Keratinocyte (primary cell): ENCODE measurements around the gene CNIH4. TPM values are rescaled to one million over a fixed set of nuclear protein-coding genes. Genes with fewer than 3 reads are reported as not detected.

Experiments used
- DNase-seq: peaks from one replicate; pipeline ENCODE4 v3.0.0-alpha.2; 2011; ENCODE audit warnings: low read depth, missing footprints, low spot score
- FAIRE-seq: peaks from 2 replicates; lab custom pipeline; 2011; peaks lifted over from hg19 to GRCh38; lab: Jason Lieb, UNC
- H2AFZ ChIP-seq: 2 replicates; pipeline ENCODE4 v1.6.0; 2012; ENCODE audit warnings: low read length, control low read depth, inconsistent platforms; ENCODE audit not compliant: control insufficient read depth
- H3K27ac ChIP-seq: 2 replicates; pipeline ENCODE4 v1.5.1; 2011; ENCODE audit warnings: low read length; ENCODE audit not compliant: control insufficient read depth, insufficient read depth
- H3K27me3 ChIP-seq: 3 replicates; pipeline ENCODE4 v1.6.0; 2011; ENCODE audit warnings: low read length; ENCODE audit not compliant: control insufficient read depth, insufficient read depth; ENCODE audit errors: extremely low read depth
- H3K36me3 ChIP-seq, 2 experiments: 2 replicates in 1 of 2; 3 replicates in 1 of 2; pipeline ENCODE4 v1.5.1; 2011; ENCODE audit warnings: low read length in 2 of 2, mild to moderate bottlenecking in 1 of 2; ENCODE audit not compliant: control insufficient read depth in 2 of 2, insufficient read depth in 2 of 2; ENCODE audit errors: extremely low read depth in 1 of 2
- H3K4me1 ChIP-seq: 3 replicates; pipeline ENCODE4 v1.5.1; 2011; ENCODE audit warnings: low read length; ENCODE audit not compliant: control insufficient read depth, insufficient read depth; ENCODE audit errors: extremely low read depth
- H3K4me2 ChIP-seq: 3 replicates; pipeline ENCODE4 v1.6.0; 2011; ENCODE audit warnings: low read depth, low read length; ENCODE audit not compliant: control insufficient read depth, insufficient read depth; ENCODE audit errors: extremely low read depth
- H3K4me3 ChIP-seq, 3 experiments: fragments of 200-600 bp in 1 of 3; sonication (generic) in 1 of 3; 2 replicates in 2 of 3; 3 replicates in 1 of 3; pipeline ENCODE4 v1.5.1; 2011 to 2016; ENCODE audit warnings: low read length in 3 of 3, mild to moderate bottlenecking in 3 of 3, control low read depth in 2 of 3, inconsistent platforms in 1 of 3, low read depth in 1 of 3, mixed read lengths in 1 of 3, mixed run types in 1 of 3, moderate library complexity in 1 of 3; ENCODE audit not compliant: control insufficient read depth in 2 of 3, insufficient read depth in 2 of 3; ENCODE audit errors: extremely low read depth in 1 of 3
- H3K79me2 ChIP-seq: 2 replicates; pipeline ENCODE4 v1.6.0; 2012; ENCODE audit warnings: low read length; ENCODE audit not compliant: control insufficient read depth, insufficient read depth
- H3K9ac ChIP-seq: 3 replicates; pipeline ENCODE4 v1.6.0; 2011; ENCODE audit warnings: low read length; ENCODE audit not compliant: control insufficient read depth, insufficient read depth; ENCODE audit errors: extremely low read depth
- H3K9me1 ChIP-seq: 3 replicates; pipeline ENCODE4 v1.6.0; 2011; ENCODE audit warnings: low read length; ENCODE audit not compliant: control insufficient read depth, insufficient read depth; ENCODE audit errors: extremely low read depth
- H3K9me3 ChIP-seq: 2 replicates; pipeline ENCODE4 v1.5.1; 2012; ENCODE audit warnings: low read depth, low read length; ENCODE audit not compliant: control insufficient read depth
- H4K20me1 ChIP-seq: 3 replicates; pipeline ENCODE4 v1.6.0; 2011; ENCODE audit warnings: low read length; ENCODE audit not compliant: control insufficient read depth, insufficient read depth; ENCODE audit errors: extremely low read depth
- EZH2 ChIP-seq: IDR thresholded peaks from one replicate; pipeline ENCODE4 v1.6.1; 2012; ENCODE audit warnings: inconsistent platforms, mild to moderate bottlenecking, low read length, moderate library complexity
- dilution Hi-C: fragments of 300-500 bp; cut with MboI; formaldehyde crosslinking; loops from one replicate; pipeline ENCODE4 v1.7.0; 2020; ENCODE audit warnings: low sequenced_read_pairs; ENCODE audit not compliant: extremely low pct_ligation_motif_present
- polyA plus RNA-seq, 5 experiments: library from polyadenylated mRNA; depleted of rRNA in 3 of 5; stranded (reverse) in 3 of 5; stranded (forward) in 1 of 5; unstranded in 1 of 5; fragments of >200 nt; gene quantifications; 1 replicate in 1 of 5; 2 replicates in 3 of 5; 3 replicates in 1 of 5; pipeline versions ENCODE4 v1.2.1 to v1.2.3, GENCODE V29; 2011 to 2012; ENCODE audit warnings: missing spikeins in 2 of 5, low read depth in 1 of 5, low replicate concordance in 1 of 5
- TF ChIP-seq, protein P1 (sequence below), 3 experiments: IDR thresholded peaks in 1 of 3; conservative IDR thresholded peaks in 1 of 3; optimal IDR thresholded peaks in 1 of 3; 2 replicates in 2 of 3; 3 replicates in 1 of 3; pipeline versions ENCODE3 to v1.5.1; 2011; ENCODE audit warnings: low read length in 3 of 3, mild to moderate bottlenecking in 3 of 3, moderate library complexity in 2 of 3, control low read depth in 1 of 3, inconsistent platforms in 1 of 3; ENCODE audit not compliant: insufficient read depth in 2 of 3; ENCODE audit errors: extremely low read depth in 1 of 3

Gene CNIH4
- polyA plus RNA-seq, 1 donor (not counting 4 experiments of a cell fraction or from before 2014, with no cell fraction given) = 139 TPM

DNA sequence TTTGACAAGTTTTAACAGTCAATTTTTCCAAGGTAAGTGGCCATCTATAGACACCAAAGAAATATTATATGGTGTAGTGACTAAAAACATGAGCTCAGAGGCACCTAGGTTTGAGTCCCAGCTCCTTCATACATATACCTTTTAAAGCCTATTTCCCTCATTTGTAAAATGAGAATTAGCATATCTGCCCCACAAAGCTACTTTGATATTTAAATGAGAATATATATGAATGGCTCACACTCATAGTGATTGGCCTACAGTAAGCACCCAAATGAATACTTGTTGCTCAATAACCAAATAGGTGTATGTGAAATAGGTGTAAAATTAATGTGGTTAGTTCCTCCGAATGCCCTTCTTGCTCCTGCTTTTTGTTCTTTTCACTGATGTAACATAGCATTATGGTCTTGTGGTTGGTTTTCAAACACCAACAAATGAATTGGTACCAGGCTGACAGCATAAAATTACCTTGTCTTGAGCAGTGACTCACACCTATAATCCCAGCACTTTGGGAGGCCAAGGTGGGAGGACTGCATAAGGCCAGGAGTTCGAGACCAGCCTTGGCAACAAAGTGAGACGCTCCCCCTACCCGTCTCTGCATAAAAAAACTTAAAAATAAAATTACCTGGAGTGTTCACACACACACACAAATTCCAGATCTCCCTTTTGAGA is 25.3 kb downstream of the CNIH4 start:
- TF ChIP-seq, protein P1, sequence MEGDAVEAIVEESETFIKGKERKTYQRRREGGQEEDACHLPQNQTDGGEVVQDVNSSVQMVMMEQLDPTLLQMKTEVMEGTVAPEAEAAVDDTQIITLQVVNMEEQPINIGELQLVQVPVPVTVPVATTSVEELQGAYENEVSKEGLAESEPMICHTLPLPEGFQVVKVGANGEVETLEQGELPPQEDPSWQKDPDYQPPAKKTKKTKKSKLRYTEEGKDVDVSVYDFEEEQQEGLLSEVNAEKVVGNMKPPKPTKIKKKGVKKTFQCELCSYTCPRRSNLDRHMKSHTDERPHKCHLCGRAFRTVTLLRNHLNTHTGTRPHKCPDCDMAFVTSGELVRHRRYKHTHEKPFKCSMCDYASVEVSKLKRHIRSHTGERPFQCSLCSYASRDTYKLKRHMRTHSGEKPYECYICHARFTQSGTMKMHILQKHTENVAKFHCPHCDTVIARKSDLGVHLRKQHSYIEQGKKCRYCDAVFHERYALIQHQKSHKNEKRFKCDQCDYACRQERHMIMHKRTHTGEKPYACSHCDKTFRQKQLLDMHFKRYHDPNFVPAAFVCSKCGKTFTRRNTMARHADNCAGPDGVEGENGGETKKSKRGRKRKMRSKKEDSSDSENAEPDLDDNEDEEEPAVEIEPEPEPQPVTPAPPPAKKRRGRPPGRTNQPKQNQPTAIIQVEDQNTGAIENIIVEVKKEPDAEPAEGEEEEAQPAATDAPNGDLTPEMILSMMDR (optimal IDR thresholded peaks at IDR 0.05 in 1 of 3, IDR thresholded peaks at IDR 0.05 in 1 of 3, conservative IDR thresholded peaks at IDR 0.05 in 1 of 3; ENCODE audit: extremely low read depth in 1 of 3, insufficient read depth in 2 of 3, low read length in 3 of 3) = no peak
- DNase-seq (no peak), FAIRE-seq (no peak)
- no peaks in the 10 kb centered on the region for H3K9me3 ChIP-seq
- no peaks in the 10 kb centered on the region for H4K20me1 ChIP-seq
- H3K4me3 ChIP-seq = no peak overlapping the region
- no peak overlapping the region for H3K4me2 ChIP-seq
- no peaks in the 10 kb centered on the region for H3K9me1 ChIP-seq
- peaks cover 0 to 3% of the 10 kb centered on the region in 2 experiments for H3K36me3 ChIP-seq
- H3K27ac ChIP-seq = no peak overlapping the region
- H3K79me2 ChIP-seq = no peaks in the 10 kb centered on the region
- no peaks in the 10 kb centered on the region for H3K4me1 ChIP-seq
- no peak overlapping the region for H3K9ac ChIP-seq
- no peak overlapping the region for H2AFZ ChIP-seq
- H3K27me3 ChIP-seq = no peaks in the 10 kb centered on the region
- dilution Hi-C loops = no loop called here

DNA sequence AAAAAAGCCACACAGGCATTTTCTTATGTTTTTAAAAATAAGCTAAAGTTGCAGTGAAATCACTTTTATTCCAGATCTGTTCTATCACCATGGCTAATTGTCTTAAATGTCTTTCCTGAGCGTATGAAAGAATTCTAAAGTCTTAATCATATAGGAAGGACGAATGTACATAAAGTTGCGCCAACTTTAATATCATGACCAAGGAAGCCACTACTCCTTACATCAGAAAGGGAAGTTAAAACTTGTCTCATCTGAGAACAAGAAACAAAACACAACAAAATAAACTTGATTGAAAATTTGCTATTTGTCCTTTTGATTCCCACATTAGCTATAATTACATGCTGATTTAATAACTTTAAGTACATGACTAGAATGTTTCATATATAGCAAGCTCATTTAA is 26.5 kb downstream of the CNIH4 start:
- DNase-seq (no peak), FAIRE-seq (no peak)
- TF ChIP-seq, protein P1 (optimal IDR thresholded peaks at IDR 0.05 in 1 of 3, IDR thresholded peaks at IDR 0.05 in 1 of 3, conservative IDR thresholded peaks at IDR 0.05 in 1 of 3; ENCODE audit: extremely low read depth in 1 of 3, insufficient read depth in 2 of 3, low read length in 3 of 3) = no peak
- no peak for TF ChIP-seq EZH2
- no peak overlapping the region for H3K27ac ChIP-seq
- H3K4me3 ChIP-seq = no peak overlapping the region
- no peaks in the 10 kb centered on the region for H3K9me3 ChIP-seq
- no peaks in the 10 kb centered on the region for H3K9me1 ChIP-seq
- dilution Hi-C loops = no loop called here
- no peak overlapping the region for H3K4me2 ChIP-seq
- peaks cover 0 to 3% of the 10 kb centered on the region in 2 experiments for H3K36me3 ChIP-seq
- no peaks in the 10 kb centered on the region for H3K79me2 ChIP-seq
- no peak overlapping the region for H3K9ac ChIP-seq
- no peaks in the 10 kb centered on the region for H3K27me3 ChIP-seq
- H2AFZ ChIP-seq = no peak overlapping the region
- H4K20me1 ChIP-seq = no peaks in the 10 kb centered on the region
- H3K4me1 ChIP-seq = no peaks in the 10 kb centered on the region
